Measurements from ENCODE around the gene TPCN1. TPM values are rescaled to one million over a fixed set of nuclear protein-coding genes. Genes with fewer than 3 reads are reported as not detected.

The TPCN1 gene
- total RNA-seq, 4 donors from 2014 or later = 85.1 to 1,315 (median 121) TPM

DNA sequence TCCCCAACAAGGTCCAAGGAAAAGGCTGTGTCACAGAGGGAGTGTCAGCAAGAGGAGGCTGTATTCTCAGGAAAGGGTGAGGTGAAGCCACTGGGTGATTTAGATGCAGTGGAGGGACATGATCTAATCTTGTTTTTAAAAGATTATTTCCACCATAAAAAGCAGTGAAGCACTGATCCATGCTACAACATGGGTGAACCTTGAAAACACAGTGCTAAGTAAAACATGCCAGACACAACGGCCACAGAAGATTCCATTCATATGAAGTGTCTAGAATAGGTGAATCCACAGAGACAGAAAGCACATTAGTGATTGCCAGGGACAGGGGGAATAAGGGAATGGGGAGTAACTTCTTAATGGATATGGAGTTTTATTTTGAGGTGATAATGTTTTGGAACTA, 23.0 kb upstream of the TPCN1 start:
- Histone ChIP-seq H3K27ac (no peak overlapping the region), H3K4me1 (peaks cover 0 to 12% (median 10%) of the 10 kb centered on the region in 4 donors), H3K27me3 (no peaks in the 10 kb centered on the region), H3K9me3 (no peaks in the 10 kb centered on the region), H3K4me3 (no peak overlapping the region), H3K36me3 (no peaks in the 10 kb centered on the region)
- DNase-seq = no peak
- WGBS, 2 donors (ENCODE audit: low coverage in 1 of 2) = 67% methylated on average over 1 of the region's 1 CpG; no CpG with 5 or more reads in 1 of the 2 donors
- TF ChIP-seq POLR2A (IDR thresholded peaks at IDR 0.05) = no peak
- TF ChIP-seq POLR2AphosphoS5 (IDR thresholded peaks at IDR 0.05) = no peak
- TF ChIP-seq EP300 (IDR thresholded peaks at IDR 0.05; ENCODE audit: low read depth) = no peak
- TF ChIP-seq, protein P1, sequence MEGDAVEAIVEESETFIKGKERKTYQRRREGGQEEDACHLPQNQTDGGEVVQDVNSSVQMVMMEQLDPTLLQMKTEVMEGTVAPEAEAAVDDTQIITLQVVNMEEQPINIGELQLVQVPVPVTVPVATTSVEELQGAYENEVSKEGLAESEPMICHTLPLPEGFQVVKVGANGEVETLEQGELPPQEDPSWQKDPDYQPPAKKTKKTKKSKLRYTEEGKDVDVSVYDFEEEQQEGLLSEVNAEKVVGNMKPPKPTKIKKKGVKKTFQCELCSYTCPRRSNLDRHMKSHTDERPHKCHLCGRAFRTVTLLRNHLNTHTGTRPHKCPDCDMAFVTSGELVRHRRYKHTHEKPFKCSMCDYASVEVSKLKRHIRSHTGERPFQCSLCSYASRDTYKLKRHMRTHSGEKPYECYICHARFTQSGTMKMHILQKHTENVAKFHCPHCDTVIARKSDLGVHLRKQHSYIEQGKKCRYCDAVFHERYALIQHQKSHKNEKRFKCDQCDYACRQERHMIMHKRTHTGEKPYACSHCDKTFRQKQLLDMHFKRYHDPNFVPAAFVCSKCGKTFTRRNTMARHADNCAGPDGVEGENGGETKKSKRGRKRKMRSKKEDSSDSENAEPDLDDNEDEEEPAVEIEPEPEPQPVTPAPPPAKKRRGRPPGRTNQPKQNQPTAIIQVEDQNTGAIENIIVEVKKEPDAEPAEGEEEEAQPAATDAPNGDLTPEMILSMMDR (IDR thresholded peaks at IDR 0.05) = no peak
- intact Hi-C loops (cut with DNase I; ENCODE audit: low total_unique reads) = loop anchor here (5.0 to 10.0 kb wide), 2 partner anchors 167 to 1344 kb away; no protein-coding TSS in a partner anchor
- in situ Hi-C loops (cut with MboI; ENCODE audit: low pct_ligation_motif_present in 1 of 4, low pct_unique_long_range_greater_than_20kb in 1 of 4, low sequenced_read_pairs in 3 of 4) = loop anchor here in 2 of 4 donors (10.0 to 25.0 kb wide), 3 partner anchors 139 to 237 kb away; partner anchors contain the start of genes SDSL (in 1 of the 2) and SLC8B1 (in 1 of the 2)

DNA sequence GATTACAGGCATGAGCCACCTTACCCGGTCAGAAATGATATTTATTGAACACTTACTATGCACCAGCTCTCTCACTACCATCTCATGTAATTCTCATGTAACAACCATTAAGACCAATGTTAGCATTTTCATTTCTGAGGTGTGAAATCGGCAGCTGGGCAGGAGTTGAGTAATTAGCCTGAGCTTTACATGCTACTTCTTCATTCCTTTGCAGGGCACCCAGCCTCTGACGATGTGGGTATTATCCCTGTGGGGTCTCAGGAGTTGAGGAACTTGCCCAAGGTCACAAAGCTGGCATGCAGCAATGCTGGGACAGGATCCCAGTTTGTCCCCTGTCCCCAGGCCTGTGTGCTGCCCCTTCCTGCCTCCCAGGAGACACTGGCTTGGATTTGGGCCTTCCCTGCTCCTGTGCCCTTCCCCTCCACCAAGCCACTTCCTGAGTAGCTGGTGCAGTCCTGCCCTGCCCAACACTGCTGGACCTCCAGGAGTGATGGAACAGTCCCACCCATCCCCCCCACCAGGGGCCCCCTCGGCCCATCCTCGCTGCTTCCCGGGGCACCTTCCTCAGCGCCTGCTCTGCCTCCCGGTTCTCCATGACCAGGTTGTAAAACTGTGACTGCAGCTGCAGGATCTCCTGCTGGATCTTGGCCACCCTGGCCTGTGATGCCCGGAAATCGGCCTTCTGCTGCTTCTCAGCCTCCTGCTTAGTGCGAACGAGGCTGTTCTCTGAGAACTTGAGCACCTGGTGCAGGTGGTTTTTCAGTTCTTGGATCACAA, 21.1 kb upstream of the TPCN1 start:
- intact Hi-C loops (cut with DNase I; ENCODE audit: low total_unique reads) = no loop called here
- DNase-seq = no peak
- Histone ChIP-seq H3K27me3 (no peaks in the 10 kb centered on the region), H3K4me3 (no peak overlapping the region), H3K4me1 (peaks cover 0 to 5% (median 1%) of the 10 kb centered on the region in 4 donors), H3K27ac (no peak overlapping the region), H3K9me3 (no peaks in the 10 kb centered on the region), H3K36me3 (no peaks in the 10 kb centered on the region)
- in situ Hi-C loops (cut with MboI; ENCODE audit: low pct_ligation_motif_present in 1 of 4, low pct_unique_long_range_greater_than_20kb in 1 of 4, low sequenced_read_pairs in 3 of 4) = no loop called here
- WGBS, 2 donors (ENCODE audit: low coverage in 1 of 2) = 64 to 90% methylated on average over 2 to 11 of the region's 12 CpGs
- TF ChIP-seq POLR2AphosphoS5 (IDR thresholded peaks at IDR 0.05) (no peak), EP300 (IDR thresholded peaks at IDR 0.05; ENCODE audit: low read depth) (no peak)
- TF ChIP-seq, protein P1 (IDR thresholded peaks at IDR 0.05) = no peak

DNA sequence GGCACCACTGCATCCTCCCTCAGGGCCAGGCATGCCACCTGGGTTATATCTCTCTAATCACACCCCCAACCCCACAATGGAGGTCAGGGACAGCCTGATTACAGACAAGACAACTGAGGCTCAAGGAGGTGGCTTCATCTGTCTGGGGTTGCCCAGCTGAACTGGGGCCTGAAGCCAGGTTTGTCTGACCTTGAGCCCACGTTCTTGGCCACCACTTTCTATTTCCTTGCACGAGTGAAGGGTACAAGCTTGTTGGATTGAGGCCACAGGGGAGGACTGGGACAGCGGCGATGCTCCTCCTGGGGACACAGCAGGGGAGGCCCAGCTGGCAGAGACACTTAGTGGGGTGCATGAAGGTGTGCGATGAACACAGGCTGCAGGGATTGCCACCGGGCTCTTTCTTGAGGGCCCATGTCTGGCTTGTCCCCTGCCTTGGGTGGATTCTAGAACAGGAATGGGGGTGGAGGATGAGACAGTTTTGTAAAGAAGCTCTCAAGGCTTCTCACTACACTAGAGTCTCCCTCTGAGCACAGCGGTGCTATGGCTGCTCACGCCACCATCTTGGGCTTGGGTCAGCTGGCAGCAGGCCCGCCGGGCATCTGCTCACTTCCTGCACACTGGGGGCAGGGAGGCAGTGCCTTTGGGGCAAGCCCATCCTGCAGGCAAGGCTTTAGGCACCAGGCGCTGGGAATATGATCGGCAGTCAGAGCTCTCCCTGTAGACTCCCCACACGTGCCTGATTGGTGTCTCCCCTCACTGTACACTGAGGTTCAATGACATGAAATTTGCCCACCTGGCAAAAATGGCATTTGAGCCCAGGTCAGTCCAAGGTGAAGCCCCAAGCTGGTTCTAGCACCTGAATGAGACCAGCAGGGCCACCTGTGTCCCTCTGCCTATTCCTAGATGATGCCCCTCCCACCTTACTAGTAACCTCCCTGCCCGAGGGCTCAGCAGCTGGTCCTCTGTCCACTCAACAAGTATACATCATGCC, 19.8 kb upstream of the TPCN1 start:
- H3K9me3 ChIP-seq = no peaks in the 10 kb centered on the region
- no peak overlapping the region for H3K27ac ChIP-seq
- 95% methylated on average over 11 of the region's 14 CpGs; no CpG with 5 or more reads in 1 of the 2 donors for WGBS, 2 donors (ENCODE audit: low coverage in 1 of 2)
- in situ Hi-C loops (cut with MboI; ENCODE audit: low pct_ligation_motif_present in 1 of 4, low pct_unique_long_range_greater_than_20kb in 1 of 4, low sequenced_read_pairs in 3 of 4) (no loop called here), intact Hi-C loops (cut with DNase I; ENCODE audit: low total_unique reads) (no loop called here)
- TF ChIP-seq EP300 (IDR thresholded peaks at IDR 0.05; ENCODE audit: low read depth) = no peak
- peaks cover 0 to 5% (median 1%) of the 10 kb centered on the region in 4 donors for H3K4me1 ChIP-seq
- no peak overlapping the region for H3K4me3 ChIP-seq
- no peaks in the 10 kb centered on the region for H3K27me3 ChIP-seq
- DNase-seq = no peak
- H3K36me3 ChIP-seq = no peaks in the 10 kb centered on the region

DNA sequence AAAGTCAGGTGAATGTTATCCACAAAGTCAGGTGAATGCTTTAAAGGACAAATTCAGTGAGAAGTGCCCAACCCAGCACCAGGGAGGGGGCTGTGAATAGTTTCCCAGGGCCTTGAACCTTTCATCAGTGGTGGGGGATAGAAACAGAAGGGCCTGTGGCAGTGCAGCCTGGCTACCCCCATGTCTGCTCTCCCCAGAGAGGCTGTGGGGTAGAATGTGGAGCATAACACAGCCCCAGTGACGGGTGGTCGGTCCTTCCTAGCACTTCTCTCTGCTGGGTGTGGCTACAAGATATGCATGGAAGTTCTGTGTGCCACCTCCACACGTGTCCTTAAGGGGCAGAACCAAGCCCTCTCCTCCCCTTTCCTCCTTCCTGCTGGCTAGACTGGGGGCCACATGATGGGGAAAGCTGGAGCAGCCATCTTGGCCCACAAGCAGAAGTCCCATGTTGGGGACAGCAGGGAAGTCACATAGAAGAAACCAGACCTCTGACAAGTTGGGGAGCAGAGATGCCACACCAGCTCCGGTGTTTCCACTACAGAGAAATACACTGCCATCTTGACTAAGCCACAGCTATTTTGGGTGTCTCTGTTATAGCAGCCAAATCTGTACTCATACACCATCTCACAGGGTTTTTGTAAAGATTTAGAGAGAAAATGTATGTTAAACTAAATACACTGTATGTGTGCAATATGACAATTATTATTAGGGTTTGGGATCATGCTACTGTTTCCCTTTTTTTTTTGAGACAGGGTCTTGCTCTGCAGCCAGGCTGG, 18.8 kb upstream of the TPCN1 start:
- peaks cover 0 to 5% (median 0%) of the 10 kb centered on the region in 4 donors for H3K4me1 ChIP-seq
- no peak overlapping the region for H3K27ac ChIP-seq
- H3K9me3 ChIP-seq = no peaks in the 10 kb centered on the region
- no peak overlapping the region for H3K4me3 ChIP-seq
- H3K27me3 ChIP-seq = no peaks in the 10 kb centered on the region
- WGBS, 2 donors (ENCODE audit: low coverage in 1 of 2) = 83% methylated on average over 4 of the region's 4 CpGs; no CpG with 5 or more reads in 1 of the 2 donors
- intact Hi-C loops (cut with DNase I; ENCODE audit: low total_unique reads) = no loop called here
- TF ChIP-seq, protein P1 (IDR thresholded peaks at IDR 0.05) = no peak
- TF ChIP-seq EP300 (IDR thresholded peaks at IDR 0.05; ENCODE audit: low read depth) (no peak), POLR2A (IDR thresholded peaks at IDR 0.05) (no peak), POLR2AphosphoS5 (IDR thresholded peaks at IDR 0.05) (no peak)
- no peaks in the 10 kb centered on the region for H3K36me3 ChIP-seq
- in situ Hi-C loops (cut with MboI; ENCODE audit: low pct_ligation_motif_present in 1 of 4, low pct_unique_long_range_greater_than_20kb in 1 of 4, low sequenced_read_pairs in 3 of 4) = no loop called here
- DNase-seq = no peak

All from transverse colon (tissue), 4 donors.